GM10266 (cell line): Measurements from ENCODE around the gene CALB2.

ENCODE experiments used
- DNase-seq: peaks from one replicate; pipeline ENCODE4 v3.0.0; 2012; ENCODE audit errors: extremely low spot score
- CTCF ChIP-seq: IDR thresholded peaks from 2 replicates; pipeline ENCODE4 v1.5.1; 2012; ENCODE audit warnings: mild to moderate bottlenecking, low read depth; ENCODE audit not compliant: control insufficient read depth, insufficient read depth; ENCODE audit errors: missing control alignments

CALB2 gene

GRCh38 chr16:71338193-71338592, 20.3 kb upstream of the CALB2 start:
- TF ChIP-seq CTCF, result no peak
- DNase-seq, result no peak

GRCh38 chr16:71338632-71339031, 19.9 kb upstream of the CALB2 start:
- no peak for DNase-seq
- TF ChIP-seq CTCF, result no peak

GRCh38 chr16:71339236-71340171, 19.0 kb upstream of the CALB2 start:
- no peak for TF ChIP-seq CTCF
- DNase-seq, result no peak

- no peak for DNase-seq
- no peak for TF ChIP-seq CTCF
Observed at GRCh38 chr16:71340406-71340805, 18.1 kb upstream of the CALB2 start.

- DNase-seq, result no peak
- TF ChIP-seq CTCF, result no peak
Observed at GRCh38 chr16:71341881-71342280, 16.6 kb upstream of the CALB2 start.

- no peak for DNase-seq
- TF ChIP-seq CTCF, result no peak
Observed at GRCh38 chr16:71343078-71343477, 15.4 kb upstream of the CALB2 start.

GRCh38 chr16:71344315-71344905, 14.1 kb upstream of the CALB2 start:
- TF ChIP-seq CTCF, result no peak
- DNase-seq, result no peak
